ENCODE measurements around the gene PITHD1.
"Not testable (repeated sequence)": the region's sequence is repeated elsewhere in the genome, so short reads cannot be mapped to it uniquely, and the experiment has no call there.

Gene PITHD1

GRCh38 chr1:23774174-23774880 lies 3.9 kb upstream of the PITHD1 start:
- no peak for DNase-seq

GRCh38 chr1:23776217-23776616 lies 2.0 kb upstream of the PITHD1 start:
- no peak for DNase-seq

DNA sequence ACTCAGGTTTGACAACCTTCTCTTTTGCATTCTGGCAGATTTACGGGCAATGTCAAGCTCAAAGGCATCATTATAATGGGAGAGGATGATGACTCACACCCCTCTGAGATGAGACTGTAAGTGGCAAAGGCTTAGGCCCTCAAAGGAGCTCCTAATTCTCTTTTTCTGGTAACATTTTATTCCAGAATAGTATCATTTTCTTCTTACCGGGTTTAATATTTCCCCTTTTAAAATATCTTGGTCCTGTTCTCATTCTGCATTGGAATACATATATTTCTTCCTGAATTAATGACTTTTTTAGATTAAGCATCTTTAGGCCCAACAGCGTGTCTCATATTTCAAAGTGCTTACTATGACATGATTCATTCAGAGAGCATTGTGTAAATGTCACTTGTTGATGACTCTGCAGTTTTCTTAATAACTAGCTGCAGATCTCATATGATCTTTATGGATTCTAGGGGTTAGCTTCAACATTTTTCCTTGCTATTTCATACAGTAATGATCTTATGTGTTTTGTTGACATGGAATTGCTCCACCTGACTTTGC lies 1.7 kb downstream of the PITHD1 start:
- peak; percentile 73 for DNase-seq

DNA sequence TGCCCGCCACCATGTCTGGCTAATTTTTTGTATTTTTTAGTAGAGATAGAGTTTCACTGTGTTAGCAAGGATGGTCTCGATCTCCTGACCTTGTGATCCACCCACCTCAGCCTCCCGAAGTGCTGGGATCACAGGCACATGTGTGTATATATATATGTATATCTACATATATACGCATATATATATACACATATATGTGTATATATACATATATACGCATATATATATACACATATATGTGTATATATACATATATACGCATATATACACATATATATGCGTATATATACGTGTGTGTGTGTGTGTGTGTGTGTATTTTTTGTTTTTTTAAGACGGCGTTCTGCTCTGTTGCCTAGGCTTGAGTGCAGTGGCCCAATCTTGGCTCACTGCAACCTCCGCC lies 4.9 kb downstream of the PITHD1 start:
- DNase-seq, result not testable (repeated sequence)

GRCh38 chr1:23784846-23785245 lies 6.6 kb downstream of the PITHD1 start:
- no peak for DNase-seq

DNA sequence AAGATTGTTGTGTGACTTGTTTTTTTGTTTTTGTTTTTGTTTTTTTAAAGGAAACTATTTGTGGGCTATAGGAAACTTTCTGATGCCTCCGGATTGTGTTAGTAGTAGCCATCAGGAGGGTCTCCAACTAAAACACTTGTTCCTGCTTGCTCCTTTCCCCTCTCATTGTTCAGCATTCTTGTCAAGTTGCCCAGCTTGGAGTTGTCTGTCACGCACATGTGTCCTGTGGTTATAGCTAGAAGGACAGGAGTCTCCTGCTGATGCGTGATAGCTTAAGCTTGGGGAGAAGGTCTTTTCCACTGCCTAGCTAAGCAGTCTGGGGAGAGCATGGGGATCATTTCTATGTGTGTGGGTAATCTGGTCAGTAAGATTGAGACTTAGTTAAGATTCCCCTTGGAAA lies 9.5 kb downstream of the PITHD1 start:
- DNase-seq, result no peak

- DNase-seq, result no peak
Observed at GRCh38 chr1:23788695-23789094, 10.5 kb downstream of the PITHD1 start.

- DNase-seq, result peak; percentile 91
Observed at GRCh38 chr1:23790696-23791515, 12.7 kb downstream of the PITHD1 start, which contains the start of gene LYPLA2. TSS of gene LYPLA2 (plus strand) at chr1:23791145. CDS start at chr1:23792683, 1,538 bp downstream.

DNA sequence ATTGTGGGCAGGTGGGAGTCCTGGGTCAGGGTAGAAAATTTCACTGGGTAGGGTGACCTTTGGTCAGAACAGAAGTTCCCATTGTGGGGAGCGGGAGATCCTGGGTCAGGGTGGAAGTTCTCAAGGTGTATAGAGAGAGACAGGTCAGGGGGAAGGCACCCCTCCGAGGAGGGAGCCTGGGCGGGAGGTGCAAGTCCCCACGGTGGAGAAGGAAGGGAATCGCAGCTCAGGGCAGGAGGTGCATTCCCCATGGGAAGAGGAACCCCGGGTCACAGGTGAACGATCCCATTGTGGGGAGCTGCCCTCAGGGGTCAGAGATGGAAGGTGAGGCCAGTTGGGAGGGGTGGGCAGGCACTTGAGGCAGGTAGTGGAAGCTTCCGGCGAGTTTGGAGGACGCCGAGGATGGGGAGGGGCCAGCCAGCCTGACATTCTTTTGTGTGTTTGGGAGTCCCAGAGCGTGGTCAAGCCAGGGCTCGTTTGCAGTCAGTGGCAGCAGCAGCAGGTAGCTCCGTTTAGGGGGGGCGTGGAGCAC lies 13.4 kb downstream of the PITHD1 start:
- no peak for DNase-seq

DNA sequence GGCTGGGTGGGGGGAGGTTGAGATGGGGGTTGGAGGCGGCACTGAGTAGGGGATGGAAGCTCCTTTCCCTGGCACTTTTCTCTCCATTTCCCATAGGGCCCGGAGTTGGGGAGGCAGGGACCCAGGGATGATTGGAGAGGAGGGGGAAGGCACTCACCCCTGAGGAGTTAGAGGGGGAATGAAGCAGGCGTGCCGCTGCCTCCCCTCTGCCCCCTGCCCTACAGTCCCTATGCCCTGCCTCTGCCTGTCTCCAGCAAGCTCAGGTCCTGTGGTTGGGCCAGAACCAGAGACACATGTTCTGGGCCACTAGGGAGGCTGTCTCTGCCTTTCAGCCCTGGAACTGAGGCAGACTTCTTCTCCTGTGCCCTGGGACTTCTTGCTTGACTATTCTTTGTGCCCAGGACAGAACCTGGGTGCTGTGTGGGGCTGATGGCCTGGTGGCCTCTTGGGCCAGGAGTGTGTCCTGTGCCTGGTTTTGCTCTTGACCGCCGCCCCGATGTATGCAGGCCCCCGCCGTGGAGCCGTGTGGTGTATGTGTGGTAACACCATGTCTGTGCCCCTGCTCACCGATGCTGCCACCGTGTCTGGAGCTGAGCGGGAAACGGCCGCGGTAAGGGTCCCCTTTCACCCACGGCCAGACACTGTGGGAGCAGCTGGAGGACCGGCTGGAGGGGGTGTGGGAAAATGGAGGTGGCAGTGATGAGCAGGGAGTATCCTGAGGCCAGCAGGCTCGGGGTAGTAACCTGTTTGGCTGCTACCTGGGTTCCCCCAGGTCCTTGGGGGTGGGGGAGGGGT lies 14.1 kb downstream of the PITHD1 start:
- DNase-seq, result no peak

DNA sequence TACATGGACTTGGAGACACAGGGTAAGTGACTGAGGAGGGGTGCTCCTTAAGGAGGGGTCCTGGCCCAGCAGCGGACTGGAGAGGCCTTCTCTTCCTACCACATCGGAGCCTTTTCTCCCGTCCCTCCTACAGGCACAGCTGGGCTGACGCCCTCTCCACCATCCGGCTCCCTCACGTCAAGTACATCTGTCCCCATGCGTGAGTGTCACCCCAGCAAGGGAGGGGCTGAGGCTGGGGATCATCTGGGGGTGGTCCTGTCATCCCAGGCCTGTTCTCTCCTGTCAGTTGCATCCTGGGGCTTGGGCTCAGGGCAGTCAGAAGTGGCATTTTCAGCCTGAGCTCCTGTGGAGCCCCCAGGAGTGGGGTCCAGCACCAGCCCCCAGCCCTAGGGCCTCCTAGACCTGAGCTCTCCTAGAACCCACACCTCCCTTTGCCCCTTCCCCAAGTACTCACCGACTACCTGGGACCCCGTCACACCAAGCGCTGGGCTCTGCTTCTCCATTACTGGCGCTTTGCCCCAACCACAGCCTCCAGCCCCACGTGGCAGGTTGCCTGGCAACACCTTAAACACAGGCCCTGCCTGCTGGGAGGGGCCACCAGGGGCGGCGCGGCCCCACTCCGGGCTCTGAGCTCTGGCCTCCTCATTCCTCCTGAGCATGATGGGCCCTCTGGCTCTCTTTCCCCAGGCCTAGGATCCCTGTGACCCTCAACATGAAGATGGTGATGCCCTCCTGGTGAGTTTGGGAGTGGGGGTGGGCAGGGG lies 15.0 kb downstream of the PITHD1 start:
- peak; percentile 39 for DNase-seq

DNA sequence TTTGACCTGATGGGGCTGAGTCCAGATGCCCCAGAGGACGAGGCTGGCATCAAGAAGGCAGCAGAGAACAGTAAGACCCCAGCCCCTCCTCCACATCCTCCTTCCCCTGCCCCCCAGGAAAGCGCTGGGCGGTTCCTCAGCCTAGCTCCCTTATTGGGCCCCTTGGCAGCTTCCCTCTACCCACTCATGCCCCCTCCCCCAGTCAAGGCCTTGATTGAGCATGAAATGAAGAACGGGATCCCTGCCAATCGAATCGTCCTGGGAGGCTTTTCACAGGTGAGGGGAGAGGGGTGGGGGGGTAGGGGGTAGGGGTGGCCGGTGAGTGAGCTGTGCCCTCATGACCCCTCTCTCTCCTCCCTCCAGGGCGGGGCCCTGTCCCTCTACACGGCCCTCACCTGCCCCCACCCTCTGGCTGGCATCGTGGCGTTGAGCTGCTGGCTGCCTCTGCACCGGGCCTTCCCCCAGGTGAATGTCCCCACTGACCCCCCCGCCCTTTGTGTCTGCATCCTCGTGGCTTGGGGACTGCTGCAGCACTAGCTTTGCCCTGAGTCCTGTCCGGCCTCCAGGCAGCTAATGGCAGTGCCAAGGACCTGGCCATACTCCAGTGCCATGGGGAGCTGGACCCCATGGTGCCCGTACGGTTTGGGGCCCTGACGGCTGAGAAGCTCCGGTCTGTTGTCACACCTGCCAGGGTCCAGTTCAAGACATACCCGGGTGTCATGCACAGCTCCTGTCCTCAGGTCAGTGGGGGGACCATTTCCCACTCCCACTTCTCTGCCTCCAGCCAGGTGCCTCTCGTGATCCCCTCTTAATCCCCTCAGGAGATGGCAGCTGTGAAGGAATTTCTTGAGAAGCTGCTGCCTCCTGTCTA lies 15.9 kb downstream of the PITHD1 start:
- no peak for DNase-seq

DNA sequence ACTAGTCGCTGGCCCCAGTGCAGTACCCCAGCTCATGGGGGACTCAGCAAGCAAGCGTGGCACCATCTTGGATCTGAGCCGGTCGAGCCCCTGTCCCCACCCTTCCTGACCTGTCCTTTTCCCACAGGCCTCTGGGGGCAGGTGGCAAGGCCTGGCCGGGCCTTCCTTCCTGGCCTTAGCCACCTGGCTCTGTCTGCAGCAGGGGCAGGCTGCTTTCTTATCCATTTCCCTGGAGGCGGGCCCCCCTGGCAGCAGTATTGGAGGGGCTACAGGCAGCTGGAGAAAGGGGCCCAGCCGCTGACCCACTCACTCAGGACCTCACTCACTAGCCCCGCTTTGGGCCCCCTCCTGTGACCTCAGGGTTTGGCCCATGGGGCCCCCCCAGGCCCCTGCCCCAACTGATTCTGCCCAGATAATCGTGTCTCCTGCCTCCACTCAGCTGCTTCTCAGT lies 16.5 kb downstream of the PITHD1 start:
- not testable (repeated sequence) for DNase-seq

GRCh38 chr1:23795676-23796465 lies 17.7 kb downstream of the PITHD1 start:
- no peak for DNase-seq

DNA sequence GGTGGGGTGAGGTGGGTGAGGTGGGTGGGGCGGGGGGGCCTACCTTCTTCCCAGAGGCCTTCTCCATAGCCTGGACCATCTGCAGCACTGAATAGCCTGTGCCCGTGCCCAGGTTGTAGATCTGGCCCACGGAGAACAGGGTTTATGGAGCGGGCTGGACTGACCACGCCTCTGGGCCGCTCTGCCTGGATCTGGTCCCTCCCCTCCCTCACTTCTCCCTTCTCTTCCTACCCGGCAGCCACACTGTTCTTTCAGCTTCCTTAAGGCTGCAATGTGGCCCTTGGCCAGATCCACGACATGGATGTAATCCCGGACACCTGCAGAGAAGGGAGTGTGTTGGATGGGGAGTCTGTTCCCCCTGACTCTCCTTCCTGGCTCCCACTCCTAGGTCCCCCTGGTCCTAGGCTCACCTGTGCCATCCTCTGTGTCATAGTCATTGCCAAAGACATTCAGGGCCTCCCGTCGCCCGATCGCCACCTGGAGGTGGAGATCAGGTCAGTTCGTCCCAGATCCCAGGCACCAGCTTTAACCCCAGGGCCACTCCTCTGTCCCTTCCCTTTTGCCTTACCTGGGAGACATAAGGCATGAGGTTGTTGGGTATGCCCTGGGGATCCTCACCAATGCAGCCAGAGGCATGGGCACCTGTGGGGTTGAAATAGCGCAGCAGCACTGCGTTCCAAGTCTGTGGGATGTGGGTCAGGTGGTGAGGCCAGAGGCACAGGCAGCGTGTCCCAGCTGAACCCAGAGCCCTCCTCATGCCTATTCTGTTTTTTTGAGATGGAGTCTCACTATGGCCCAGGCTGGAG lies 18.5 kb downstream of the PITHD1 start:
- no peak for DNase-seq

GRCh38 chr1:23797478-23798448 lies 19.5 kb downstream of the PITHD1 start:
- DNase-seq, result no peak

GRCh38 chr1:23798662-23799142 lies 20.5 kb downstream of the PITHD1 start:
- DNase-seq, result no peak

- DNase-seq, result no peak
Observed at GRCh38 chr1:23799255-23799569, 21.0 kb downstream of the PITHD1 start.

Data from fibroblast of skin of right biceps (primary cell).